ENCODE data around the gene IGFLR1. TPM values are rescaled to one million over a fixed set of nuclear protein-coding genes. Genes with fewer than 3 reads are reported as not detected.

The IGFLR1 gene
- total RNA-seq, 1 donor from 2014 or later: 2.9 TPM

GRCh38 chr19:35717665-35718344 lies 24.4 kb downstream of the IGFLR1 start, which contains the start of gene KMT2B:
Gene KMT2B (plus strand): TSS chr19:35718003. CDS start chr19:35718019, 16 bp downstream.
- ATAC-seq (ENCODE audit: poor library complexity) (peak; percentile 82), DNase-seq (no peak)
- intact Hi-C loops (cut with DNase I): loop anchor here (2.0 to 10.0 kb wide), 3 partner anchors 23 to 217 kb away; partner anchors contain the start of genes LRFN3 and TMEM147

GRCh38 chr19:35716801-35717664 lies 25.2 kb downstream of the IGFLR1 start:
- peak; percentile 95 for ATAC-seq (ENCODE audit: poor library complexity)
- intact Hi-C loops (cut with DNase I): loop anchor here (2.0 to 10.0 kb wide), 3 partner anchors 22 to 218 kb away; partner anchors contain the start of genes LRFN3 and TMEM147

GRCh38 chr19:35715981-35716800 lies 26.1 kb downstream of the IGFLR1 start:
- intact Hi-C loops (cut with DNase I): loop anchor here (2.0 to 10.0 kb wide), 3 partner anchors 21 to 219 kb away; partner anchors contain the start of genes LRFN3 and TMEM147
- peak; percentile 83 for DNase-seq
- peak; percentile 52 for ATAC-seq (ENCODE audit: poor library complexity)

More at GRCh38 chr19:35716801-35717664, 25.2 kb downstream of the IGFLR1 start:
- DNase-seq: peak; percentile 97

- intact Hi-C loops (cut with DNase I): loop anchor here (10.0 kb wide), 2 partner anchors 171 to 219 kb away; partner anchors contain the start of genes LRFN3 and TMEM147
- no peak for DNase-seq
These were observed 26.9 kb downstream of the IGFLR1 start for GRCh38 chr19:35715355-35715809.

GRCh38 chr19:35714601-35715354 lies 27.5 kb downstream of the IGFLR1 start:
- intact Hi-C loops (cut with DNase I): loop anchor here (10.0 kb wide), 2 partner anchors 170 to 220 kb away; partner anchors contain the start of genes LRFN3 and TMEM147
- ATAC-seq (ENCODE audit: poor library complexity) (no peak), DNase-seq (no peak)

More at GRCh38 chr19:35715355-35715809, 26.9 kb downstream of the IGFLR1 start:
- no peak for ATAC-seq (ENCODE audit: poor library complexity)

GRCh38 chr19:35713904-35714495 lies 28.3 kb downstream of the IGFLR1 start:
- DNase-seq (no peak), ATAC-seq (ENCODE audit: poor library complexity) (no peak)
- intact Hi-C loops (cut with DNase I): loop anchor here (10.0 kb wide), 2 partner anchors 169 to 221 kb away; partner anchors contain the start of genes LRFN3 and TMEM147

GRCh38 chr19:35713506-35713850 lies 28.8 kb downstream of the IGFLR1 start:
- intact Hi-C loops (cut with DNase I): loop anchor here (10.0 kb wide), 2 partner anchors 169 to 221 kb away; partner anchors contain the start of genes LRFN3 and TMEM147
- DNase-seq: no peak

GRCh38 chr19:35712567-35713505 lies 29.4 kb downstream of the IGFLR1 start:
- no peak for ATAC-seq (ENCODE audit: poor library complexity)
- intact Hi-C loops (cut with DNase I): loop anchor here (10.0 kb wide), 2 partner anchors 168 to 222 kb away; partner anchors contain the start of genes LRFN3 and TMEM147
- DNase-seq: no peak

More at GRCh38 chr19:35713506-35713850, 28.8 kb downstream of the IGFLR1 start:
- ATAC-seq (ENCODE audit: poor library complexity): no peak

GRCh38 chr19:35710784-35711723 lies 31.2 kb downstream of the IGFLR1 start:
- intact Hi-C loops (cut with DNase I): loop anchor here (10.0 kb wide), 2 partner anchors 166 to 224 kb away; partner anchors contain the start of genes LRFN3 and TMEM147
- no peak for ATAC-seq (ENCODE audit: poor library complexity)
- DNase-seq: no peak

- ATAC-seq (ENCODE audit: poor library complexity): no peak
These were observed 33.9 kb downstream of the IGFLR1 start for GRCh38 chr19:35708391-35708790.

GRCh38 chr19:35704218-35704617 lies 38.0 kb downstream of the IGFLR1 start, which contains the start of gene ZBTB32:
Gene ZBTB32 (plus strand): TSS chr19:35704558. CDS start chr19:35714627, 10,069 bp downstream.
- DNase-seq (no peak), ATAC-seq (ENCODE audit: poor library complexity) (no peak)
- intact Hi-C loops (cut with DNase I): no loop called here

More at GRCh38 chr19:35708391-35708790, 33.9 kb downstream of the IGFLR1 start:
- no peak for DNase-seq
- intact Hi-C loops (cut with DNase I): no loop called here

- no peak for DNase-seq
- no peak for ATAC-seq (ENCODE audit: poor library complexity)
- intact Hi-C loops (cut with DNase I): no loop called here
These were observed 38.9 kb downstream of the IGFLR1 start for GRCh38 chr19:35703343-35703742.

GRCh38 chr19:35702223-35703012 lies 39.8 kb downstream of the IGFLR1 start:
- intact Hi-C loops (cut with DNase I): no loop called here
- ATAC-seq (ENCODE audit: poor library complexity) (peak; percentile 100), DNase-seq (peak; percentile 97)

GRCh38 chr19:35696835-35697234 lies 45.4 kb downstream of the IGFLR1 start:
- intact Hi-C loops (cut with DNase I): no loop called here
- ATAC-seq (ENCODE audit: poor library complexity) (no peak), DNase-seq (no peak)

Data from Right ventricle myocardium superior (tissue), 1 donor.